HG03064 (cell line): Measurements from ENCODE around the gene NEB.
"Not testable (repeated sequence)": the region's sequence is repeated elsewhere in the genome, so short reads cannot be mapped to it uniquely, and the experiment has no call there.

Source experiments
- ATAC-seq: cut with Tn5 transposase; IDR thresholded peaks from one replicate; pipeline ENCODE4 v1.9.1; 2021; ENCODE audit warnings: low read depth; ENCODE audit not compliant: unreplicated experiment

NEB gene

GRCh38 chr2:151570191-151570590 lies 164.1 kb downstream of the NEB start:
- ATAC-seq = no peak

GRCh38 chr2:151569167-151569566 lies 165.1 kb downstream of the NEB start:
- no peak for ATAC-seq

GRCh38 chr2:151568501-151568900 lies 165.8 kb downstream of the NEB start:
- ATAC-seq = no peak

GRCh38 chr2:151567006-151567405 lies 167.3 kb downstream of the NEB start:
- ATAC-seq = no peak

- no peak for ATAC-seq
Observed at GRCh38 chr2:151562398-151562797, 171.9 kb downstream of the NEB start.

GRCh38 chr2:151560289-151560688 lies 174.0 kb downstream of the NEB start:
- no peak for ATAC-seq

- ATAC-seq = not testable (repeated sequence)
Observed at GRCh38 chr2:151559431-151559830, 174.8 kb downstream of the NEB start.

- not testable (repeated sequence) for ATAC-seq
Observed at GRCh38 chr2:151557883-151558282, 176.4 kb downstream of the NEB start.

GRCh38 chr2:151556121-151556520 lies 178.2 kb downstream of the NEB start:
- ATAC-seq = no peak

- ATAC-seq = no peak
Observed at GRCh38 chr2:151552287-151552686, 182.0 kb downstream of the NEB start.

GRCh38 chr2:151551556-151551955 lies 182.7 kb downstream of the NEB start:
- no peak for ATAC-seq

- ATAC-seq = no peak
Observed at GRCh38 chr2:151549191-151549590, 185.1 kb downstream of the NEB start.

GRCh38 chr2:151544449-151544848 lies 189.8 kb downstream of the NEB start:
- no peak for ATAC-seq

GRCh38 chr2:151543876-151544275 lies 190.4 kb downstream of the NEB start:
- ATAC-seq = no peak

GRCh38 chr2:151534001-151534400 lies 200.3 kb downstream of the NEB start:
- ATAC-seq = no peak

- ATAC-seq = no peak
Observed at GRCh38 chr2:151533127-151533526, 201.1 kb downstream of the NEB start.

- no peak for ATAC-seq
Observed at GRCh38 chr2:151526572-151527090, 207.6 kb downstream of the NEB start.

- ATAC-seq = no peak
Observed at GRCh38 chr2:151525821-151526373, 208.4 kb downstream of the NEB start.

GRCh38 chr2:151523850-151524249 lies 210.4 kb downstream of the NEB start:
- no peak for ATAC-seq

GRCh38 chr2:151522556-151522955 lies 211.7 kb downstream of the NEB start:
- ATAC-seq = no peak

GRCh38 chr2:151520976-151521375 lies 213.3 kb downstream of the NEB start:
- ATAC-seq = no peak

- ATAC-seq = no peak
Observed at GRCh38 chr2:151518802-151519201, 215.5 kb downstream of the NEB start.

GRCh38 chr2:151508519-151508918 lies 225.8 kb downstream of the NEB start:
- ATAC-seq = no peak
